NCI-H446 treated with DMSO at 0.1 percent for 48 hours (cell line): Measurements from ENCODE around the gene SIAH2.

Experiments
- DNase-seq: peaks from one replicate; lab custom pipeline; 2025; lab: John Stamatoyannopoulos, UW

SIAH2 gene

DNA sequence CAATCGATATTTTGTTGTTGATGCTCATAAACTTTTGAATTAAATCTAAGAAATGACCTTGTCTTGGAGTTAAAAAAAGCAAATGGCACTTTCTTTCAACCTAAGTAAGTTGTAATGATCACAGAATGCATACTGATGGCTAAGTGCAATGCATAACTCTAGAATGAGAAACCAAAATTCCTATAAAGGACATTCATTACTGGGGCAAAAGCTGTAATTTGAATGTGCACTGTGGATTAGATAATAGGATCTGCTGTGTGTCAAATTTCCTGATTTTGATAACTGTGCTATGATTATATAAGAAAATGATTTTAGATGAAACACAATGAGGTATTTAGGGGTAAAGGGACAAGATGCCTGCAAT is 14.3 kb downstream of the SIAH2 start:
- DNase-seq: no peak

DNA sequence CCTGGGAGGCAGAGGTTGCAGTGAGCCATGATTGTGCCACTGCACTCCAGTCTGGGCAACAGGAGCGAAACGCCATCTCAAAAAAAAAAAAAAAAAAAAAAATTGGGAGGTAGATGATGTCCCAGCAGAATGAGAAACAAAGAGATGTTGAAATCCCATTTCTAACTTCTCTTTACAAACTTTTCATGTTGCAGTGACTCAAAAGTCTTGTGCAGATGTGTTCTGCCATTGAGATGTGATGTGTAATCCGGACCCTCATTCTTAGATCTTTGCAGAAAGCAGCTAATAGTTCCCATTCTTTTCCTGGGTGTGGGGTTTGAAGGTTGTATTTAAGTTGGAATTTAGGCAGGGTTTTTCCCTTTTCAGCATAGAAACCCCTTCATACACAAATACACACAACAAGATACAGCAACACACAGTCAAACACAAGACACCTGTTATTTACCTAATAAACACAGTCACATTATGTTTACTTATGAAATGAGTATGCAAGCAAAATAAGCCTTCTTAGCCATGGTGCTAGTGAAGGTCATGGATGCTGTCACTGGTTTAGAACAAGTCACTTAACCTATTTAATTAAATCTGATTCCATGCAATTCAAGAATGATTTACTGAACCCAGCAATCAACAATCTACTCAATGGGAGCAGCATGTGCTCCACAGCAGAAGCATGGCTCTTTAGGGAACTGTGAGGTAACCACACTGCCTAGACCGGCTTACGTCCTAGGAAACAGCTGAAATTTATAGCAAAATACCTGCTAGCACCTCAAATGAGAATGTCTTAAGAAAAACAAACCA is 14.9 kb downstream of the SIAH2 start:
- DNase-seq: no peak

DNA sequence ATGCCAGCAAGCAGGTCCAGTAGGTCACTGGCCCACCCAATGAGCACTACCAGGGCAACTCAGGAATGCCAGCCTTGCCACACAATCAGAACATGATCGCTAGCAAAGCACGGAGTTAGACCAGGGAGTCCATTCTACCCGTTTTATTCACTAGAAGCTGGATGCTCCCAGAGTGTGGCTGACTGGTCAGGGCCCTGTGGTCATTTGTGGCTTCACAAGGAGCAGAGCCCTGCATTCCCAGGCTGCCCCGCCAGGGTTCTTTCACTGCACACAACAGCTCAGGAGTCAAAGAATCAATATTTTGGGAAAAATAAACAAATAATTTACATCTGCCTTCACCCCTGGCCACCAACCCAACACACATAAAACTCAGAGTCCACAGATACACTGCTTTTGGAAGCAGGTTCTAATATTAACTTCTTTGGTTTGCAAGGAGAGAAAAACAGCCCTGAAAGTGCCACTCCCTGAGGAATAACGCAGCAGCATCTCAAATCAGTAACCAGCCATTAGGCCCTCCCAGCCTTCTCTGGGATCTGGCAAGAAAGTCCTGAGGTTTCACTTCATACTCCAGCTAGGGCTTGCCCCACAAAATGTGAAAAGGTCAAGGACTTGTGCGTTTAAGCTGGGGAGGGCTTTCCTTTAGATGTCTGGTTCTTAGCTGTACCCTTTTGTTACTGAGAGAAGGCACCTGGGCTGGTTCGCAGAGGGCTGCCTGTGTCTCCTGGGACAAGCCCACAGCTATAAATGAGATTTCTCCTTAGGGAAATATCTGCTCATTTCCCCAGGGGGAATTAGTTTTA is 16.0 kb downstream of the SIAH2 start:
- no peak for DNase-seq

DNA sequence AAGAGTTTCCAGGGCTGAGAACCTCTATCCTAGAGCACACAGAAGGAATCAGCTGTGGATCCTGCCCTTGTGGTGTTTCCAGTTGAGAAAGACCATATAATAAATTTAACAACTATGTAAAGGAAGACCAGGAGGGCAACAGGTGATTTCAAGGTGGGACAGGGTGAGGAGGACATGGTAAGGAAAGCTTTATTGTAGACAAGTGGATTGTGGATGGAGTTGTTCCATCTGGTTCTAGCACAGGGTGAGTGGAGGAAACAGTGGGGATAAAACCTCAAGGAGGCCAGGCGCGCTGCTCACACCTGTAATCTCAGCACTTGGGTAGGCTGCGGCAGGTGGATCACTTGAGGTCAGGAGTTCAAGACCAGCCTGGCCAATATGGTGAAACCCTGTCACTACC is 17.1 kb downstream of the SIAH2 start:
- no peak for DNase-seq

DNA sequence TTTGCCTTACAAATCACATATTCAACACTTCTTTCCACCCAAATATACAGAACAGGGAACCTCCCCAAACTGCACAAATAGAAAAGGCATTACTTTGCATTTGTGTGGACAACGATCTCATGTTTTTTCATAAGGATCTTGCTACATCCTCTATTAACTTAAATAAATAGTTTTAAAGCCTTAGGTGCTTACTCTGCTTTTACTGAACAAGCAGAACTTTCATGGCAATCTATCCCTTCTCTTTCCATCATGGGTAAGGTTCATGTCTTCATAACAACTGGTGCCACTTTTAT is 18.1 kb downstream of the SIAH2 start:
- no peak for DNase-seq

DNA sequence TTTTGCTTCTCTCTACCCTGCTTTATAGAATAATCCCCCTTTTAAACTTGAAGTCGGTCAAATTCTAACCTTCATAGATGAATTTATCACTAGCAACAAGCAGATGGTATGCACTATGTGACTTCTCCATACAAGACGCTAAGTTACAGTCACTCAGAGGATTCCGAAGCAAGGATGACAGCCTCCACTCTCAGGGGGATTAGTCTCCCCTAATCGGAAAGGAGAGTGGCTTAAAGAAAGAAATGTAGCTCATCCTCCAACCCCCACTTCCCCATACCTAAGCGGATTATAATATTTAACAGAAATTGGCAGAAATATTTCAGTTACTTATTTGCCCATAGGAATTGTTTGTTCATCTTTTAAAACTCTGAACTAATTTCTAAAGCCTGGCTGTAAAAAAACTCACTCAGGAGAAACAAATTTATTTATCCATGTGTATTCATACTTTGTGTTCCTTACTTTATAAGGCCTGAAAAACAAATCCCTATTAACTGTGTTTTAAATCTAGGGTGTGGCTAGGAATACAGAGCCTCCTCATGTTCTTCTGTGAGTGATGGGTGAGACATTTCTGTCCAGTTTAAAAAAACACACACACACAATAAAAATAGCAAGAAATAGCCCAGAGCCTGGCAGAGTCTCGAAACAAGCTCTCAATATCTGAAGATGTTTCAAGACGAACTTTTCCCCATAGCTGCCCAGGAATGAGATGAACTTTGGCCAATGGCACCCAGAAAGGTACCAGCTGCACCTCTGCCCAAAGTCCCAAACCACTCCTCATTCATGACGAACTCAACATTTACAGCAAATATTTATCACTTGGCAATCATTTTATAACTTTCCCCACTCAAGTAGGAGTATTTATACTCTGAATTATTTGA is 18.7 kb downstream of the SIAH2 start:
- no peak for DNase-seq

DNA sequence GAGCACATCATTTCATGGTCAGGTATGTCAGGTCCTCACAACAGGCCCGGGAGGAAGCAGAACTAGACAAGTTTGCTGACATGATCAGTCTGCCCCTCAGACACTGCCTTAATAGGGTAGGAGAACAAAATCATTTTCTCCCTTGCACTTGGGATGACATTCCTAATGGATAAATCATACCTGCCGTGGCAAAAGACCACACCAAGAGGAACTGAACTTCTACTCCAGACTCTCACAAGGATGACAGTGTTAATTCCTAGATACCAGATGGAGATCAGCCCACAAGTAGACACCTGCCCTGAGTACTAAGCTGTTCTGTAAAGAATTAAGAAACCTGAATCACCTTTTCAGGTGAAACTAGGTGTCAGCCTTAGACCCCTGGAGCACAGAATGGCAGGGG is 19.5 kb downstream of the SIAH2 start:
- no peak for DNase-seq

DNA sequence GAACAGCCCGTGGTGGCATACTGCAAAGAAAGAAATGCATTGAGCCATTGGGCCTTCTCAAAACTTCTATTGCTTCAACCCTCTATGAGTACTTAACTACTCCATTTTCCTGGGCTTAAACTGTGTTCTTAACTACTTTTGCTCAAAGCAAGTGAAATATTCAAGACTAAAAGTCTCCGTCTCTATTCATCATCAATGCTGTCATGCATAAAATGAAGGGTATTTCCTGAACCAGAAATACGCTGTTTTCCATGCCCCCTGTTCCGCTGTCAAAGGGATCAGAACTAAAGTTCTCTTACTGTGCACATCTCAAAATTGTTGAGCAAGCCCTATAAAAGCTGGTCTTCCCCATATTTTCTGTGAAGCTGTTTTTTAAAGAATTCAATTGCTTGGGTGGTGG is 20.3 kb downstream of the SIAH2 start:
- no peak for DNase-seq

DNA sequence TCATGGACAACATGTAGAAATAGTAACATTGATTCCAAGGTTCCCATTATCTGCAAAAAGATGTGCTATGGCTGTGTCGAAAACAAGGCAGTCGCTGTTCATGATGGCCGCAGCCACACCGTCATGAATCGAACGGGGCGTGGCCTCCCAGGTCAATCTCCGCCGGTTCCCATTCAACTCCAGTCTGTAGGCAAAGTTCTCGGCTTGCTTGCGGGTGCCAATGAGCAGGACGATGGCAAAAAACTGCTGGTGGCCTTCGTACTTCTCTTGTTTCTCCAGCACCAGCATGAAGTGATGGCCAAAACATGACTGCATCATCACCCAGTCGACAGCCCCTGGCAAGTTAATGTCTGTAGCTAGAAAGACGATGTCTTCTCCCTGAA is 20.8 kb downstream of the SIAH2 start:
- DNase-seq: no peak

DNA sequence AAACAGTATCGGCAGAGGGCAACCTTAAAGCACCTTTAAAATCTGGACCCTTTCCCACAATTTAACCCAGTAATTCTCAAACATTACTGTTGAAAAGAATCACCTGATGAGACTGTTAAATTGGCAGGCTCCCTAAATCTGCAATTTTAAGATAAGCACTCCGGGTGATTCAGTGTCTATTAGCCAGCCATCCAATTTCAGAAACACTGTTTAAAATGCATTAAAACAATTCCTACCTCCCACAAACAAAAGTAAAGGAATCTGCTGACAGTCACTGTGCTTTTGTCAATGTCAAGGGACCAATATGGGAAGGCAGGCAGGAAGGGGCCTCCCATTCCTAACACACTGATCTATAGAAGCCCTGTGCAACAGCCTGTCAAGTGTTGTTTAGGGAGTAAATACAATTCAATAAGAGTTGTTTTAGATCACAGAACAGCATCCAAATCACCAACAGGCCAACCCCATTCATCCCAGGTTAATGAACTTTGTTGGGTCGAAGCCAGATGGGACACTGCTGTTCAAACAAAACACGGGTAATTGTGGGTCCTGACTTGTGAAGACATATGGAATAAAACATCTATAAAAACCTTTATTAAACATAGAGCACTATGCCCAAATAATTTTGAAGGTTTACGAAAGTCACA is 21.4 kb downstream of the SIAH2 start:
- no peak for DNase-seq

DNA sequence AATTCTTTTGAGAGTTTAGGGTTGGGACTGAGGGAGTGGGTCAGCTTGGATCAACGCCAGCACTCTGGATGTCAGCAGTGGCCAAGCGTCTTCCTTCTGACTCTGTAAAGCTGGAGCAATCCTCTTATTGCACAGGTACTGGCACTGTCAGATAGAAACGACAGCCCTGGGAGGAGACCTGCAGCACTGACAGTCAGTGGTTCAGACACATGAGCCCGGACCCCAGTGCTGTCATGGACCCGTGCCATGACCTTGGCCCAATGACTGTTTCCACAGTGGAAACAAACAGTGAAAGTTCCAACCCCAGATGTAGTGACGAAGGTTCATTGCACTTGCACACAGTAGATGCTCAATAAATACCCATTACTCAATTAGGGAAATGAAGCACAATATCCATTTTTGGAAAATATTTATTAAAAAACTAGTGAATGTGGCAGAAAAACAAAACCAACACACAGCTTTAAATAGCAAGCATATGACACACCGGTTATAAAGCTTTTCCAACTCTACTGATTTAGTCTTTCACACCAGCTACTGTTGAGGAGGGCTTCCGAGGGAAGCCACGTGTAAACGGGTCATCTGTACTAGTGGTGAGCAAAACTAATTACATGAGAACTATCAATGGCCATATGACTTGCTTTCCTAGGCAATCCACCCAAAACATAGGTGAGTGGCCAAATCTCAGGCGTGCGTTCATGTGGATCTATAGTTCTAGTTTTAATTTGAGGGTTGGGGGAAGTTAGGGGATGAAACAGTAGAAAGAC is 22.1 kb downstream of the SIAH2 start:
- no peak for DNase-seq

DNA sequence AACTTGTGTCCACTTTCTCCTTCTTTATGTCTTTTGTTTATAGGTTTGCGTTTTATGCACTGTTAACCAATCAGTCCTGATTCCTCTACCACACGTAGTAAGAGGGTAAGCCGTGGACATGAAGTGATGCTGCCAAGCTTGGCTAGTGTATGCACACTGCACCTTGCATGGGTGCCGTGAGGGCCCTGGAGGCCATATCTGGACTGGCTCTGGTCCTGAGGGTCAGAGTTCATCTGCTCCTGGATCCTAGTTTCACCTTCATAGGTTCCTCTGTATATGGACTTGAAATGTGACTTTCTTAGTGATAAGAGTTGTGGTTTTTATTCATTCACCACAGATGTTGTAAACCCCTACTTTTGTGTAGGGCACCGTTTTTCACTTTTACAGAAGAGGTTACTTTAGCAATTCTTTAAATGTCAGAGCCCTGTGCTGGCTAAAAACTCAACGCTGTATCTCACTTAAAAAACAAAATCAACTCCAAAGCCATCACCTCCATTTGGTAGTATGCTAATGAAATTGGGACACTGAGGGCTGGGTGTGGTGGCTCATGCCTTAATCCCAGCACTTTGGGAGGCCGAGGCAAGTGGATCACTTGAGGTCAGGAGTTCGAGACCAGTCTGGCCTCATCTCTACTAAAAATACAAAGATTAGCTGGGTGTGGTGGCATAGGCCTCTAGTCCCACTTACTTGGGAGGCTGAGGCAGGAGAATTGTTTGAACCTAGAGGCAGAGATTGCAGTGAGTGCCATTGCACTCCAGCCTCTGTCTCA is 22.9 kb downstream of the SIAH2 start:
- DNase-seq: no peak

DNA sequence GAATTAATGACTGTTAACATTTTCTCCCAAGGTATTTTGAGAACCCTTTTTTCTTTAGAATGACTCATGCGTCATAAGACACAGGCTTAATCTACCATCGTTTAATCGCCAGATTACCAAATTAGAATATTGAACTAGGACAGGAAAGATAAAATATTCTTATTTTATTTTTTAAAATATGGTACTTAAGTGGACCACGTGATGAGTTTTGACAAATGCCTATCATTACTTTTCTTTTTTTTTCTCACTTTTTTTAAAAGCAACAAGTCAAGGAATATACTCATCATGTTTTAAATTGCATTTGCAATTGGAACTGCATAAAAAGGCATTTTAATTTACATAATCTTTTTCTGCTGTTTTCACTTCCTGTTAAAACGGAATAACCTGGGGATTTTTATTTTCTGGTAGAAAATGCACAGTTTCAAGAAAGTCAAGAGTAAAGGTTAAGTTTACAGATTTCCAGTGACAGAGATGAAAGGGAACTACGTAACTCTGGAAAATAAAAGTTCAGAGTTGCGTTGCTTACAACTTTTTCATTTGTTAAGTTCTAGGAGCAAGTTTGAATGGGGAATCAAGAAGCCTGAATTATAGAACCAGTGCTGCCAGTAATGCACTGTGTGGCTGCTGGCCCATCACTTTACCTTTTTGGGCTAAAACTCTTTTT is 23.6 kb downstream of the SIAH2 start:
- DNase-seq: no peak

DNA sequence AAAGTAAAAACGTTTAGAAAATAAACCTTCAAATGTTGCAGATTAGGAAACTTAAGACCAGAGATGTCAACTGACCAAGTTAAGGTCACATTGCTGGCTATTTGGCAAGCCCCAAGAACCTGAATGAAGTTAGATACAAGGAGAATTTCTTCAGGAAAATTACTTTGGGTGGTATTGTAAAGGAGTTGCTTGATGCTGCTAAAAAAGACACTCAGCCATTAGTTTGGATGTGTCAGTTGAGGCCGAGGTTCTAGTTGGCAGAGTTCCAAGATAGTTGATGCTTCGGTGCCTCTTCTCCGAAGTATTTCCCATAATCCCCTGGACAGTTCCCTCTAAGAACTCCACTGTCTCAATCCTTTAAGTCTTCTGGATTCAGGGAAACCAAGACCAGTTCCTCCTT is 24.3 kb downstream of the SIAH2 start:
- no peak for DNase-seq

DNA sequence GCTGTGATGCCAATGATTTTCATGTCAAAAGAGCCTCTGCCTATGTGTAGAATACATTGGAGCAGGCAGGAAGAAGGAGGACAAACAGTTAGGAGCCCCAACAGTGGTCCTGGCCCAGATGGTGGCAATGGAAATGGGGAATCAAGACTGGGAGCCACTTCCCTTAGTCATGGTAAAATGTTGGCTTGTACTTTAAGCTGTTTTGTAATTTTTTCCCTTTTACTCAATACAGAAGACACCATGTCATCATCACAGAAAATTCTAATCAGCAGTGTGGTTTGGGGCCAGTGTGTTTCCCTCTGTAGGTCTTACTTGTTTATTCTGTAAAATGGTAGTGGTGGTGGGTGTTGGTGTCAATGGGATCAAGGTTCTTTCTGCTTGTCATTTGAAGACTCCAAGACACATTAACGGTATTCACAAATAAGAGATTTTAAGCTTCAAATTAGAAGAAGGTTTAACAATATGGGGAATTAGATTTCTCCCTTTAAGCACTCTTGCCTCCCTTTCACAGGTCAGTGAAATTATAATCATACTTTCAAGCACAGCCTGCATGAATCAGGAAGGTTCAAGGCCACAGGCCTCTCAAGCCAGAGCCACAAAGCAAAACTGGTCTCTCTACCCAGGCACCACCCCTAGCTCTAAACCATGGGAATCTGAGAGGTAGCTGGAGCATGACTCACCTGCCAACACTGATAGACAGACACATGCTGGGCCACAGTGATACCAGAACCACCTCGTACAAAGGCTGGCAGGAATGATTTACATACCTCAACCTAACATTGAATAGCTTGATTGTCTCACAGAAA is 24.9 kb downstream of the SIAH2 start:
- DNase-seq: no peak

DNA sequence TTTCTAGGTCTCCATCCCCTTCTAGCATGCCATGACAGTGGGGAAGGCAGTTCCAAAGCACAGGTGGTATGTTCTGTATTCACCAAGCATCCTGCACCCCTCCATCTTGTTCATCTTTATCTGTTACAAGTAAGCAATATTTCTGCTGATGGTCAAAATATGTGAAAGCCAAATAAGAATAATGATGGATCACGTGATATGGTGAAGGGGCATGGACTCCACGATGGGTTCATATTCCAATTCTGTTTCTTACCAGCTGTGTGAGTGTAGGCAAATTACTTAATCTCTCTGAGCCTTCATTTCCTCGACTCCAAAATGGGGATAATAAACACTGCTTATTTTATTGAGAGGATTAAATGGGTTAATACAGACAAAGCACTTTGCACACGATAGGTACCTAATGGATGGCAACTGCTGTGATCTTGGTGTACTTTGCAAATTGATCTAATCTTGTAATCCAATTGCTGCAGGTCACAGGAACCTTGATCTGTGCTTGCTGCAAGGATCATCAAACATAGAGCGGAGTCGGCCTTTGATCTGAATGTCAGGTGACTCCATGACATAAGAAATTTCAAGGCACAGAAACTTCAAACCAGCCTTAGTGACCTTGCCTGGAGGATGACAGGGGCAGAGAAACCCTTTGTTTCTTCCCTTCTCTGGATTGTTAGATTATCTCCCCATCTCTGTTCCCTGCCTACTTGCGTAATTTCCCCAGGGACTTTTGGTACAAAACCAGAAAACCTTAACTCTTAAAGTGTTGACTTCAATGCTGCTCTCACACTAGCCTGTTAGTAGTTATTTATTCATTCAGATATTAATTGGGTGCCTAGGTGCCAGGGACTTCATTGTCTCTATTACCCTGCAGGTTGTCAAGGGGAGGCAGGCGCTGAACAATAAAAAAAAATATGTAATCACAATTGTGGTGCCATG is 25.8 kb downstream of the SIAH2 start:
- DNase-seq: no peak

DNA sequence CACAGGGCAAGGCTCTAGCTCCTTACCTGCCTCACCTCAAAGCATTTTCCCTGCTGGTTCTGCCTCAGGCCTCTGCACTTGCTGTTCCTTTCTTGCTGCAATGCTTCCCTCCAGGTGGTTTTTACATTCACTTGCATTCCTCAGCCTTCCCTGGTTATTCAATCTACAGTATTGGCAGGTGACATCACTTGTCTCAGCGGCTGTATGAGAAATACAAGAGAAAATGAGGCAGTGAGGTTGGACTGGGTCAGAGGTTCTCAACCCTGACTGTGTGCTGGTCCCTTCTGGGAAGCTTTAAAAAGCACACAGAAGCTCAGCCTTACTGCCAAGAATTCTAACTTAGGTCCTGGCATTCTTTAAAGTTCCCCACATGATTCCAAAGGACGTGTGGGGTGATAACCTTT is 26.7 kb downstream of the SIAH2 start:
- no peak for DNase-seq

DNA sequence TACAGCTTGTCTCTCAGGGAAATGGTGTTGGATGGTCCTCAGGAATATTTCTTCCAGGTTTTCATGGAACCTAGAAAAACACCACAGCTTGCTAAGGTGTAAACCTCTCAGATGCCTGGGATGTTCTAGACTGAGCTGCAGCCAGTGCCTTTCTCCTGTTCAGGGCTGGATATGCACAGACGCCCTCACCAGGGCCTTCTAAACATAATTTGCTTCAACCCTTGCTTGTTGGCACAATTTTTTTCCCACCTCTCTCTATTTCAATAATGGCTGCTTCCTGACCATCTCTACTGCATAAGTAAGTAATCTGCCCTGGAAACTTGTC is 28.2 kb downstream of the SIAH2 start:
- DNase-seq: no peak
